Natural killer cell (primary cell): ENCODE data around the gene S1PR1. TPM values are rescaled to one million over a fixed set of nuclear protein-coding genes. Genes with fewer than 3 reads are reported as not detected.
"Not testable (repeated sequence)": the region's sequence is repeated elsewhere in the genome, so short reads cannot be mapped to it uniquely, and the experiment has no call there.

Experiments used
- ATAC-seq, 3 donors: fragments of 150-1000 bp in 2 of 3; fragments of 200-7000 bp in 1 of 3; cut with Tn5 transposase; 1 replicate in 1 of 3; 2 replicates in 2 of 3; pipeline ENCODE4 v1.10.0; 2021; ENCODE audit warnings: mild to moderate bottlenecking in 2 of 3, moderate library complexity in 2 of 3
- DNase-seq, 2 donors: peaks; one replicate each; pipeline versions ENCODE4 v3.0.0 to v3.0.0-alpha.2; 2013 to 2021; ENCODE audit warnings: mixed read lengths in 1 of 2
- H3K27ac ChIP-seq: one replicate; pipeline ENCODE4 v1.5.1; 2013; ENCODE audit warnings: mild to moderate bottlenecking, low read length
- H3K27me3 ChIP-seq: one replicate; pipeline ENCODE4 v1.6.1; 2013; ENCODE audit warnings: low read length; ENCODE audit not compliant: control insufficient read depth, insufficient read depth
- H3K36me3 ChIP-seq: one replicate; pipeline ENCODE4 v1.6.1; 2013; ENCODE audit warnings: low read length; ENCODE audit not compliant: control insufficient read depth, insufficient read depth
- H3K4me1 ChIP-seq: one replicate; pipeline ENCODE4 v1.6.1; 2013; ENCODE audit warnings: low read length; ENCODE audit not compliant: control insufficient read depth, insufficient read depth
- H3K4me3 ChIP-seq: one replicate; pipeline ENCODE4 v1.5.1; 2013; ENCODE audit warnings: low read length
- H3K9me3 ChIP-seq: one replicate; pipeline ENCODE4 v1.6.1; 2013; ENCODE audit warnings: low read length; ENCODE audit not compliant: control insufficient read depth, insufficient read depth
- H3K27ac Mint-ChIP-seq, 2 donors: one replicate each; pipeline ENCODE4 v1.8.0; 2022; ENCODE audit warnings: mild to moderate bottlenecking in 2 of 2, mixed read lengths in 2 of 2, moderate library complexity in 1 of 2
- H3K27me3 Mint-ChIP-seq, 2 donors: one replicate each; pipeline ENCODE4 v1.8.0; 2022; ENCODE audit warnings: low read depth in 2 of 2, mixed read lengths in 2 of 2
- H3K36me3 Mint-ChIP-seq: one replicate; pipeline ENCODE4 v1.8.0; 2022; ENCODE audit warnings: mixed read lengths
- H3K4me1 Mint-ChIP-seq, 2 donors: one replicate each; pipeline ENCODE4 v1.8.0; 2022; ENCODE audit warnings: mixed read lengths in 2 of 2
- H3K4me3 Mint-ChIP-seq: one replicate; pipeline ENCODE4 v1.8.0; 2022; ENCODE audit warnings: mild to moderate bottlenecking, moderate library complexity, mixed read lengths
- H3K9me3 Mint-ChIP-seq, 2 donors: one replicate each; pipeline ENCODE4 v1.8.0; 2022; ENCODE audit warnings: mixed read lengths in 2 of 2
- CTCF ChIP-seq: fragments of 200-600 bp; IDR thresholded peaks from one replicate; pipeline ENCODE4 v1.8.0; 2022; ENCODE audit warnings: antibody characterized with exemption
- WGBS: methylation state at CpG from one replicate; pipeline ENCODE4 v1.1.7; 2013; ENCODE audit warnings: missing lambda C conversion rate; ENCODE audit not compliant: insufficient coverage; 5-methylcytosine and 5-hydroxymethylcytosine counted together
- intact Hi-C: fragments of 100-400 bp; cut with micrococcal nuclease; formaldehyde crosslinking; loops from one replicate; pipeline ENCODE4 v1.14.2; 2022
- total RNA-seq, 4 donors: library from RNA; stranded (reverse); fragments of 120-200 nt in 1 of 4; gene quantifications; one replicate each; pipeline versions ENCODE4 v1.2.3 to v1.2.4, GENCODE V29; 2013 to 2022

Gene S1PR1
- 100 to 1,000 TPM in 1 of 3 donors, 10 to 100 TPM in 2; 33.5 to 114 (median 80.2) TPM for total RNA-seq
- total RNA-seq (2013) = 139 TPM

- intact Hi-C loops = loop anchor here (5.0 kb wide), 4 partner anchors 76 to 524 kb away; no protein-coding TSS in a partner anchor
- Histone ChIP-seq H3K27ac (peak within 1 kb of the TSS; percentile 77), H3K27me3 (no peaks in the 10 kb centered on the region), H3K36me3 (peaks cover 28% of the 10 kb centered on the region), H3K4me3 (peak within 1 kb of the TSS; percentile 74), H3K4me1 (peaks cover 36% of the 10 kb centered on the region), H3K9me3 (no peaks in the 10 kb centered on the region)
- Mint-ChIP-seq H3K4me3 (peak within 1 kb of the TSS; percentile 98), H3K27me3 (no peaks in the 10 kb centered on the region), H3K4me1 (peaks cover 64 to 66% of the 10 kb centered on the region in 2 donors), H3K9me3 (no peaks in the 10 kb centered on the region), H3K27ac (peak within 1 kb of the TSS; percentile 91 to 96), H3K36me3 (peaks cover 26% of the 10 kb centered on the region)
- ATAC-seq (peak; percentile 19 to 37 (median 33)), DNase-seq (peak; percentile 49 to 85)
- no peak for TF ChIP-seq CTCF
- under 1% methylated on average over 41 of the region's 46 CpGs for WGBS
These were observed at the start of gene S1PR1 for GRCh38 chr1:101236516-101237228. TSS of gene S1PR1 (plus strand) at chr1:101237019. CDS start at chr1:101238985, 1,966 bp downstream.

GRCh38 chr1:101187297-101187696 is 49.5 kb upstream of the S1PR1 start:
- DNase-seq (no peak), ATAC-seq (no peak)
- no peaks in the 10 kb centered on the region for H3K36me3 ChIP-seq
- H3K4me3 ChIP-seq = no peak overlapping the region
- no peak for TF ChIP-seq CTCF
- H3K27ac Mint-ChIP-seq = no peak overlapping the region
- no peaks in the 10 kb centered on the region for H3K27me3 ChIP-seq
- intact Hi-C loops = no loop called here
- H3K4me3 Mint-ChIP-seq = no peak overlapping the region
- no peaks in the 10 kb centered on the region for H3K9me3 ChIP-seq
- peaks cover 2 to 8% of the 10 kb centered on the region in 2 donors for H3K27me3 Mint-ChIP-seq
- no peak overlapping the region for H3K27ac ChIP-seq
- no peaks in the 10 kb centered on the region for H3K36me3 Mint-ChIP-seq
- H3K4me1 ChIP-seq = peaks cover 3% of the 10 kb centered on the region
- no peaks in the 10 kb centered on the region for H3K9me3 Mint-ChIP-seq
- peaks cover 0 to 5% of the 10 kb centered on the region in 2 donors for H3K4me1 Mint-ChIP-seq

GRCh38 chr1:101188331-101188730 is 48.5 kb upstream of the S1PR1 start:
- ATAC-seq (no peak), DNase-seq (no peak)
- H3K9me3 Mint-ChIP-seq = no peaks in the 10 kb centered on the region
- WGBS = 71% methylated on average over 1 of the region's 1 CpG
- TF ChIP-seq CTCF = no peak
- Histone ChIP-seq H3K27me3 (no peaks in the 10 kb centered on the region), H3K36me3 (no peaks in the 10 kb centered on the region), H3K4me1 (peaks cover 3% of the 10 kb centered on the region), H3K4me3 (no peak overlapping the region), H3K9me3 (no peaks in the 10 kb centered on the region), H3K27ac (no peak overlapping the region)
- peaks cover 2 to 16% of the 10 kb centered on the region in 2 donors for H3K27me3 Mint-ChIP-seq
- H3K36me3 Mint-ChIP-seq = no peaks in the 10 kb centered on the region
- no peak overlapping the region for H3K4me3 Mint-ChIP-seq
- H3K27ac Mint-ChIP-seq = no peak overlapping the region
- peaks cover 0 to 5% of the 10 kb centered on the region in 2 donors for H3K4me1 Mint-ChIP-seq
- intact Hi-C loops = no loop called here

- H3K27ac ChIP-seq, H3K4me1 Mint-ChIP-seq, H3K4me1 ChIP-seq, intact Hi-C loops, H3K27me3 ChIP-seq, H3K27ac Mint-ChIP-seq, H3K4me3 Mint-ChIP-seq, H3K36me3 Mint-ChIP-seq, H3K36me3 ChIP-seq, H3K9me3 Mint-ChIP-seq, H3K4me3 ChIP-seq, ATAC-seq, DNase-seq, H3K9me3 ChIP-seq: not testable (repeated sequence)
- peaks cover 2 to 16% of the 10 kb centered on the region in 2 donors for H3K27me3 Mint-ChIP-seq
These were observed 47.9 kb upstream of the S1PR1 start for GRCh38 chr1:101188968-101189367.
